Fibroblast of lung (primary cell): ENCODE results near the gene PMEPA1.

Experiments used
- EZH2 ChIP-seq: IDR thresholded peaks from 2 replicates; pipeline ENCODE4 v1.5.1; 2012; ENCODE audit warnings: low read length, control low read depth, mild to moderate bottlenecking; ENCODE audit errors: missing control alignments
- TF ChIP-seq, protein P1 (sequence below), 2 donors: IDR thresholded peaks in 1 of 2; conservative IDR thresholded peaks in 1 of 2; 1 replicate in 1 of 2; 2 replicates in 1 of 2; pipeline ENCODE4 v1.5.1; 2011 to 2012; ENCODE audit warnings: low read length in 2 of 2, control low read depth in 1 of 2, inconsistent platforms in 1 of 2, low read depth in 1 of 2, mild to moderate bottlenecking in 1 of 2

DNA sequence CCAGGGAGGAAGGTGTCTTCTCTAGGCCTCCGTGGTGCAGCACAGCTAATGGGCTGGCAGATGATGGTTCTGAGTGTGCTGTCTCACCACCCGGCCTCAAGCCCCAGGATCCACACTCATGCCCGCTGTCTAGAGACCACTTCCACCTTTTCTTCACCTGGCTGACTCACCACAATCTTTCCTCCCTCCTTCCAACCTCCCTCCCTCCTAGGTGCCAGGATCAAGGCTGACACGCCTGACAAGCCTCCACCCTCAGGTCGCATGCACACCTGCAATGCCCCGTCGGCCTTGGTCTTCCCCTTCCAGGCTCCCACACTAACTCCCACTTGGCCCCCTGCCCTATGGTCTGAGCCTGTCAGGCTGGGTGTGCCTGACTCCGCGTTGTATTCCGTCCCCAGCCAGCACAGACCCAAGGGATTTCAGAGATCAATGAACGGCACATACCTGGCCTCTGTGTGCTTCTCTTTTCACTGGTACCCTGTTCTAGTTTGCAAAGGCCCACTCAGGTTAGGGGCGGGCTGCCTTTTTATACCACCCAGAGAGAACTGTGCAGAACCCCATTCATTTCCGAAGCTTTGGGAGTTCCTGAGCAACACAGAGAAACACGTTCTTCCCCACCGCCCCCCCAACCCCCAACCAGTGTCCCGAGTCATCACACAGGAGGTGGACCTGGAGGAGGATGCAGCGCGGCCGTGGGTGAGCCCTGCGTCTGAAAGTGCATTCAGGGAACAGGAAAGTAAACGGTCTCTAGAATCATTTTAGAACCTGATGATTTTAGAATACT lies 39.3 kb downstream of the PMEPA1 start:
- TF ChIP-seq, protein P1, sequence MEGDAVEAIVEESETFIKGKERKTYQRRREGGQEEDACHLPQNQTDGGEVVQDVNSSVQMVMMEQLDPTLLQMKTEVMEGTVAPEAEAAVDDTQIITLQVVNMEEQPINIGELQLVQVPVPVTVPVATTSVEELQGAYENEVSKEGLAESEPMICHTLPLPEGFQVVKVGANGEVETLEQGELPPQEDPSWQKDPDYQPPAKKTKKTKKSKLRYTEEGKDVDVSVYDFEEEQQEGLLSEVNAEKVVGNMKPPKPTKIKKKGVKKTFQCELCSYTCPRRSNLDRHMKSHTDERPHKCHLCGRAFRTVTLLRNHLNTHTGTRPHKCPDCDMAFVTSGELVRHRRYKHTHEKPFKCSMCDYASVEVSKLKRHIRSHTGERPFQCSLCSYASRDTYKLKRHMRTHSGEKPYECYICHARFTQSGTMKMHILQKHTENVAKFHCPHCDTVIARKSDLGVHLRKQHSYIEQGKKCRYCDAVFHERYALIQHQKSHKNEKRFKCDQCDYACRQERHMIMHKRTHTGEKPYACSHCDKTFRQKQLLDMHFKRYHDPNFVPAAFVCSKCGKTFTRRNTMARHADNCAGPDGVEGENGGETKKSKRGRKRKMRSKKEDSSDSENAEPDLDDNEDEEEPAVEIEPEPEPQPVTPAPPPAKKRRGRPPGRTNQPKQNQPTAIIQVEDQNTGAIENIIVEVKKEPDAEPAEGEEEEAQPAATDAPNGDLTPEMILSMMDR (conservative IDR thresholded peaks at IDR 0.05 in 1 of 2, IDR thresholded peaks at IDR 0.05 in 1 of 2; ENCODE audit: low read depth in 1 of 2, low read length in 2 of 2), result no peak
- TF ChIP-seq EZH2, result no peak
